Vagina (tissue), 2 donors: ENCODE results near the gene EIF4E.
"Not testable (repeated sequence)": the region's sequence is repeated elsewhere in the genome, so short reads cannot be mapped to it uniquely, and the experiment has no call there.

ENCODE experiments used
- CTCF ChIP-seq, 3 experiments: fragments of 450-650 bp in 2 of 3; fragments of 200-600 bp in 1 of 3; sonication (generic) in 1 of 3; IDR thresholded peaks; one replicate each; pipeline ENCODE4 v1.5.1; 2017 to 2019; ENCODE audit warnings: antibody characterized with exemption in 3 of 3, mild to moderate bottlenecking in 2 of 3, moderate library complexity in 2 of 3
- POLR2AphosphoS5 ChIP-seq, 2 donors: sonication (generic); formaldehyde crosslinking; IDR thresholded peaks; one replicate each; pipeline ENCODE4 v1.9.0; 2017; ENCODE audit warnings: antibody characterized with exemption in 2 of 2, mild to moderate bottlenecking in 2 of 2, low read depth in 1 of 2; ENCODE audit not compliant: insufficient read depth in 1 of 2

- not testable (repeated sequence) for TF ChIP-seq POLR2AphosphoS5 (IDR thresholded peaks at IDR 0.05; ENCODE audit: insufficient read depth in 1 of 2, low read depth in 1 of 2); CTCF (IDR thresholded peaks at IDR 0.05)
These were observed 86.0 kb downstream of the EIF4E start for GRCh38 chr4:98842917-98843316.
